Muscle layer of duodenum (tissue), 2 donors: ENCODE measurements around the gene LEMD2.

Experiments
- H3K27ac ChIP-seq: one replicate; pipeline ENCODE4 v1.7.0; 2013; ENCODE audit warnings: mild to moderate bottlenecking, low read length
- H3K27me3 ChIP-seq: one replicate; pipeline ENCODE4 v1.7.0; 2013; ENCODE audit warnings: low read depth, mild to moderate bottlenecking, control low read depth, low read length
- H3K36me3 ChIP-seq, 2 donors: one replicate each; pipeline ENCODE4 v1.7.0; 2013; ENCODE audit warnings: low read length in 2 of 2, control low read depth in 1 of 2, mild to moderate bottlenecking in 1 of 2; ENCODE audit not compliant: insufficient read depth in 2 of 2, control insufficient read depth in 1 of 2
- H3K4me1 ChIP-seq, 2 donors: one replicate each; pipeline ENCODE4 v1.7.0; 2013; ENCODE audit warnings: low read length in 2 of 2, mild to moderate bottlenecking in 2 of 2, control low read depth in 1 of 2, moderate library complexity in 1 of 2; ENCODE audit not compliant: insufficient read depth in 2 of 2, control insufficient read depth in 1 of 2
- H3K4me3 ChIP-seq, 2 donors: one replicate each; pipeline ENCODE4 v1.7.0; 2013; ENCODE audit warnings: low read length in 2 of 2, low read depth in 1 of 2, mild to moderate bottlenecking in 1 of 2
- H3K9me3 ChIP-seq, 2 donors: one replicate each; pipeline ENCODE4 v1.7.0; 2013; ENCODE audit warnings: low read length in 2 of 2, control low read depth in 1 of 2, mild to moderate bottlenecking in 1 of 2; ENCODE audit not compliant: control insufficient read depth in 1 of 2
- donor health status: healthy.

LEMD2 gene

DNA sequence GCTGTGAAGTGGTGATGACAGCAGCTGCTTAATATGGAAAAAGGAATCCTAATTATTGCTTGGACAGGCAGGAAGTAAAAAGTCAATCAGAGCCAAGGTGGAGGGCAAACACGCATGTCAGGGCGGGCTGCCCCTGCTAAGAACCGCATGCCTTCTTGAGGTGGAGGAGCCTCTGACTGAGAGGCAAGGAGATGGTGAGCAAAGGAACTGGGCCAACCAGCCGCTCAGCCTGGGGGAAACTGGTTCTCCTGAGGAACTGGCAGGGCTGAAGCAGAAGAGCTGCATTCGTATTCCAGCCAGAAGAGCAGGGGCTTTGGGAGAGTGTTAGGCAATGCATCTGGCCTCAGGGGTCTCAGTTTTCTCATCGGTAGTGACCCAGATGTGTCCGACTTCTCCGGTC, 28.0 kb upstream of the LEMD2 start:
- no peaks in the 10 kb centered on the region for H3K9me3 ChIP-seq
- H3K4me3 ChIP-seq: no peak overlapping the region
- peaks cover 13% of the 10 kb centered on the region for H3K27me3 ChIP-seq
- no peaks in the 10 kb centered on the region for H3K36me3 ChIP-seq
- H3K4me1 ChIP-seq: no peaks in the 10 kb centered on the region
- H3K27ac ChIP-seq: no peak overlapping the region

DNA sequence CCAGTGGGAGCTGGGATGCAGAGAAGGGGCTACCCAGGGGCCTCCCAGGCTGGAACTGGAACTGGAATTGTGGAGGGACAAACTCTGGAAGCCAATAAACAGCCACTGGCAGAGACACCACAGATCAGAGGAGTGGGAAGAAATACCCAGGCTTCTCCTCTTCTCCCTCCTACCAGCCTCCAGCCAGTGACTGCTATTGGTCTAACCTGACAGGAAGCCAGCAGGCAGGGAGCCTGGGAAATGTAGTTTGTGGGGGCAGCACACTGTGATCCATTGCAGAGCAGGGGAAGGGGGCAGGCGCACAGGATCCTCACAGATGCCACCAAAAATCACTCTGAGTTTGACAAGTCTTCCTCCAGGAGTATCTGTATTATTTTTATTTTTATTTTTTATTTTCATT, 26.9 kb upstream of the LEMD2 start:
- peaks cover 15% of the 10 kb centered on the region for H3K27me3 ChIP-seq

DNA sequence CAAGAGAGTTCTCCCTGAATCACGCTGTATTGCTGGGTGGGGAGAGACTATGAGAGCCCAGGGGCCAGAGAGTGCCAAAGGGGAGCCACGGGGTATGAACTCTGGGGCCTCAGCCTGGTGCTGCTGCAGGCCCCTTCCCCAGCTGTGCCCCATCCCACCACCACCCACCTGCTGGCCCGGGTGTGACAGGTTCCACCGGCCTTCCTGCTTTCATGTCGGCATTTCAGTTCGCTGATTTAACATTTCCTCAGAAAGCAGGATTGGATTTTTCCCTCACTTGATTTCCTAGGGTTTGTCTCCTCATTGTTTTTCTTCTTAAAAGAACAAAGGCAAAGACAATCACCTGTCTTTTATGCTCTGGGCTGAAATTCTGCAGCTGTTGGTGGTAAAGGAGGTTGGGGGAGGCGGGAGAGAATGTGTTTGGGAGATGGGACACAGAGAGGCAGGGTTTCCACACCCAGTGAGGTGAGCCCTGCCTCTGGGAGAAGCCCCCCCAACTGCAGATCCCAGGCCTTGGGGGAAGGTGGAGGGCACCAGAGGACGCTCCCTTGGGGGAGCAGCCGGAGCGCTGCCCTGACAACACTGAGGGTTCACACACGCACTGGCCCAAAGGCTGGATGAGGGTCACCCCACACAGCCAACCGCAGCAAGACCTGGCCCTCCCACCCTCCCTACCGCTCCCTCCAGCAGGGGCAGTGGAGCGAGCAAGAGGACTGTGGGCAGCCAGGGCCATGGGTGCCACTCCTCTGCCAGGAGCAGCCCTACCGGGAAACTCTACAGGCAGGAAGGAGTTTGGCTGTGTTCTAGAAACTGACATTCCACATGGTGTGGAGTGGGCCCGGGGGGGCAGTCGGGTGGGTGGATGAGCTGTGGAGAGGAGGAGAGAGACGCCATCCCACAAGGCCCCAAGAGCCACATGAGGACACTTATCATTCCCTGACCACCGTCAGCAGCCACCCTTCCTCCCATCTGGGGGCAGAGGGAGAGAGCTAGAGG, 25.4 kb upstream of the LEMD2 start:
- no peaks in the 10 kb centered on the region for H3K4me1 ChIP-seq
- H3K27ac ChIP-seq: no peak overlapping the region
- peaks cover 15% of the 10 kb centered on the region for H3K27me3 ChIP-seq
- no peaks in the 10 kb centered on the region for H3K36me3 ChIP-seq
- no peaks in the 10 kb centered on the region for H3K9me3 ChIP-seq
- no peak overlapping the region for H3K4me3 ChIP-seq

More for the DNA sequence above, 26.9 kb upstream of the LEMD2 start:
- no peaks in the 10 kb centered on the region for H3K9me3 ChIP-seq
- H3K27ac ChIP-seq: no peak overlapping the region
- H3K4me1 ChIP-seq: no peaks in the 10 kb centered on the region
- no peak overlapping the region for H3K4me3 ChIP-seq
- no peaks in the 10 kb centered on the region for H3K36me3 ChIP-seq

DNA sequence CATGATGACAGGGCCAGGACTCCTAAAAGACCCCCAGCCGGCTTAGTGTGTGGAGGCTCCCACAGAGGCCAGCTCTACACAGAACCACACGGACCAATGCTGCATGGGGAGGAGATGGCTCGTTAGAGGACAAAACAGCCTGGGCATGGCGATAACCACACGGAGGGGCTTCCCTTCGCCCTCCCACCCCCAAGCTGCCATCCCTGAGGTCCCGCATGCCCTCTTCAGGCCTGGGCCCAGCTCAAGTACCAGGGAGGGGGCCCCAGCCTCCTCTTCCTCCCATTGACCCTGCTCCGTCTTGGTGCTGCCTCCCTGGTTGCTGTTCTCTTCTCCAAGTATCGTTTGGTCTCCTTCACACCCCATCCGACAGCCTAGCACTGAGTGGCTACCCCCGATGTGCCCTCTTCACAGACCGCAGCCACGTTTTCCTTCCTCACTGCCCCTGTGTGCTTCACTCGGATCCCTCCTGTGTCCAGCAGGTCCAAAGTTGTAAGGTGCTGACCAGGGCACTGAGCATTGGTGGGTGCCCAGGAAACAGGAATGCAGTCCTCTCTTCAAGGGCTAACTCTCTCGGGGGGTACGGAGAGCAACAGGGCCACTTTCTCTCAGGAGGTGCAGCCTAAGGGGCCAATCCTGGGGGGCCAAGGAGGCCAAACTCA, 24.4 kb upstream of the LEMD2 start:
- no peak overlapping the region for H3K27ac ChIP-seq
- H3K27me3 ChIP-seq: peaks cover 15% of the 10 kb centered on the region
- H3K36me3 ChIP-seq: no peaks in the 10 kb centered on the region
- no peaks in the 10 kb centered on the region for H3K4me1 ChIP-seq
- H3K4me3 ChIP-seq: no peak overlapping the region
- H3K9me3 ChIP-seq: no peaks in the 10 kb centered on the region

DNA sequence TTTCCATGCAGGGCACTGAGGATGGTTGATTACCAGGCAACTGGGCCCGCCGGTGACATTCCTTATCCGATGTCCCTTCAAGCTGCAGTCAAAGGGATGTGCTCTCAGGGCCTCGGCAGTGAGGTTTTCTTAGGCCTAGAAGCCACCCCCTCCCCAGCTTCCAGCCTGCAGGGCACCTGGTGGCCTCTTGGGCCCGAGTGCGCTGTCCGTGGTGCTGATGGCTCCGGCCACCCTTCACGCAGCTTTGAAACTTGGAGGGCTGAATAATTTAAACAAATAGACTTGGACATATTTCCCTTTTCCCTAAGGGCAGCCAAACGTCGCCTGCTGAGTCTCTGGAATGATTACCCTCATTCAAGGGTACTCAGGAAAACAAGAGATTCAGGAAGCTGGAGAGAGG, 23.7 kb upstream of the LEMD2 start:
- H3K27me3 ChIP-seq: peaks cover 15% of the 10 kb centered on the region
- H3K27ac ChIP-seq: no peak overlapping the region
- no peaks in the 10 kb centered on the region for H3K9me3 ChIP-seq
- no peaks in the 10 kb centered on the region for H3K4me1 ChIP-seq
- no peaks in the 10 kb centered on the region for H3K36me3 ChIP-seq
- H3K4me3 ChIP-seq: no peak overlapping the region

DNA sequence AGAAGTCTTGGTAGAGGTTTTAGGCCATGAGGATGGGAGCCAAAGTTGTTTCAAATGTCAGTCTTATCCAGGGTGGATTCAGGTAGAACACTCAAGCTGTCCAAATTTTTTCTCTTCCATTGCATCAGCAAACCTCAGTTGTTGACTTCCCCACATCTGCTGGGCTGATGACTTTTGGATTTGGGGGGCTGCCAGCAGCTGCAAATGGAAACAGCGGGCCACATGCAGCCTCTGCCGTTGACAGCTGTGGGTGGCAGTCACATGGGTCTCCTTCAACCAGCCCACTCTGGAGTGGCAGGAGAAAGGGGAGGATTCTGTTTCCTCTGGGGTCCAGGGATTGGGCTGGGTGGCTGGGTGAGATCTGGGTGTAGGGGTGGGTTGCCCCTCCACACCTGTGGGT, 20.7 kb upstream of the LEMD2 start:
- Histone ChIP-seq H3K36me3 (no peaks in the 10 kb centered on the region), H3K27me3 (peaks cover 15% of the 10 kb centered on the region), H3K27ac (no peak overlapping the region)

DNA sequence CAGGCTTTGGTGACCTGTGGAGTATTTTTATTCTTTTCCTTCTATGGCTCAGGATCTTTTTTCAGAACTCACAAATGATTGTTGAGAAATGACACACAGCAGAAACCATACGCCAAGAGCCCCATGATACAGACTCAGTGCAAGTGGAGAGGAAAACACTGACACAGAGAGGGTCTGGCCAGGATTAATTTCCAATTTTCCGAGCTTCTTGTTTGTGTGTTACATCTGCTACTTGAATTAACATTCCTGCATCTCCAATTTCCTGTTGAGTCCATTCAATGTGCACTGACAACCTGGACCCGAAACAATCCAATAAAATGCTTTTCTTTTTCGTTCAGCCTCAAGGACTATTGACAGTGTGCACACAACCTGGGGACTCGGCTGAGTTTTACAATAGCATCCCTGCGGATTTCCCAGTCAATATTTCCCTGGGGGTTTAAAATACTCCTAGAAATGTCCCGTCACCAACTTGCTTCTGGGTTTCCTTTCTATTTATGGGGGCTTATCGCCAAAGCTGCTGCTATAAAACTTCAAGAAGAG, 19.8 kb upstream of the LEMD2 start:
- Histone ChIP-seq H3K4me3 (no peak overlapping the region), H3K36me3 (no peaks in the 10 kb centered on the region), H3K27ac (no peak overlapping the region), H3K4me1 (no peaks in the 10 kb centered on the region), H3K9me3 (no peaks in the 10 kb centered on the region), H3K27me3 (peaks cover 10% of the 10 kb centered on the region)

More for the DNA sequence above, 20.7 kb upstream of the LEMD2 start:
- Histone ChIP-seq H3K4me1 (no peaks in the 10 kb centered on the region), H3K9me3 (no peaks in the 10 kb centered on the region), H3K4me3 (no peak overlapping the region)

DNA sequence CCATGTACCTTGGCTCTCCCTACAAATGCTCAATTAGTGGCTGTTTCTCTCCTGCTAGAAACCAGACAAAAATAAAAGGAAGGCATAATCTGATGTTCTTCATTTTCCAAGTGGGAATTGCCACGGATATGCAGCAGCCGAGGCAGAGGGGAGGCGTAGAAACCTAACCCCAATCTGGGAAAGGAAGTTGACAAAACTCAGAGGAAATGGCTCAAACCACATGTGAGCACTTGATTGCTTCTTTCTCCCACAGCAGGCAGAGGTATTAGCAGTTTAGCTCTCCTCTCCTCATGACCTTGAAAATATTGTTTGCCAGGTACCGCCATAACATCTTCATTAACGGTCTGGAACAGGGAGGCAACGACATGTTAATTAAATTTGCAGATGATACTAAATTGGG, 18.7 kb upstream of the LEMD2 start:
- Histone ChIP-seq H3K4me1 (no peaks in the 10 kb centered on the region), H3K4me3 (no peak overlapping the region), H3K27me3 (peaks cover 8% of the 10 kb centered on the region), H3K27ac (no peak overlapping the region), H3K9me3 (no peaks in the 10 kb centered on the region), H3K36me3 (no peaks in the 10 kb centered on the region)

DNA sequence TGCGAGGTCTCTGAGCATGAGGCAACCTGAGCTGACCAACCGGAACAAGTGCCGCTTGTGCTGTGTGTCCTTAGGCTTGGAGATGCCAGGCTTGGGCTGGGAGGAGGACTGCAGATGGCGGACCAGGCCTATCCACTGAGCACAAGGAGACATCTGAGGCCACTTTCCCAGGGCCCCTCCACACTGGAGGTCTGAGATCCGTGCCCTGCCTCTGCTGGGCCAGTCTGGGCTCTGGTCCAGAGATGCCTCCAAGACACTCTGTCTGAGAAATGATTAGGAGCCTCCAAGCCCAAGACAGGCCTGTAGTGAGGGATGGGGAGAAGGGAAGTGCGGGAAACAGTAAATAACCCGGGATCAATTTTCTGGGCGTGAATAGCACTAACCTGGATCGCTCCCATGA, 17.9 kb upstream of the LEMD2 start:
- Histone ChIP-seq H3K4me1 (no peaks in the 10 kb centered on the region), H3K9me3 (no peaks in the 10 kb centered on the region), H3K4me3 (no peak overlapping the region), H3K27ac (no peak overlapping the region), H3K36me3 (no peaks in the 10 kb centered on the region), H3K27me3 (peaks cover 2% of the 10 kb centered on the region)

DNA sequence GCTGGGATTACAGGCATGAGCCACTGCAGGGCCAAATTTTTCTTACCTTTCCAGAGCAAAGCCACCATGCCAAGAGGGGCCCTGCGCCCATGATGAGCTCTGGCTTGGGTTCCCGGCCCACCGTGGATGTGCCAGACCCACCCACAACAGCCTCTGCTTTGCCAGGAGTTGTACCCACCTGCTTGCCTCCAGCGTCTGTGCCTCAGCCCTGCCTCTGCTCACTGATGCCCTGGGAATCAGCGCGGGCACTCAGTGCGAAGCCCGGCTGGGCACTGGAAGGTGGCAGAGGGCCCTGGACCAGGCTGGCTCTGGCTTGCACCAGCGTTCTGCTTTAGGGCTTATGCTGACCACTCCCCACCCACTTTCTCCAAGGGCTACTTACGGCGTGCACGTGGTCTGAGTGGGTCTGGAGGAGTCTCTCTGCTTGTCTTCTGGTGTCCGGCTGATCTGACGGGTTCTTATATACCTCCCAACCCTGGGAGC, 14.7 kb upstream of the LEMD2 start, which contains the start of gene MLN:
TSS of gene MLN (minus strand) at position 433 of the 483 bp plus-strand sequence. CDS start 2,840 bp downstream, outside the sequence.
- Histone ChIP-seq H3K36me3 (no peaks in the 10 kb centered on the region), H3K9me3 (no peaks in the 10 kb centered on the region), H3K27ac (no peak within 1 kb of the TSS), H3K4me1 (no peaks in the 10 kb centered on the region), H3K27me3 (no peaks in the 10 kb centered on the region), H3K4me3 (no peak within 1 kb of the TSS)
